ENCODE measurements around the gene UFSP1.
"Not testable (repeated sequence)": the region's sequence is repeated elsewhere in the genome, so short reads cannot be mapped to it uniquely, and the experiment has no call there.

GRCh38 chr7:100923616-100924015 is 34.1 kb upstream of the UFSP1 start:
- TF ChIP-seq CTCF (conservative IDR thresholded peaks at IDR 0.05); EZH2 (IDR thresholded peaks at IDR 0.05; ENCODE audit: low read depth): not testable (repeated sequence)
